ENCODE measurements around the gene KIF26B. TPM values are rescaled to one million over a fixed set of nuclear protein-coding genes. Genes with fewer than 3 reads are reported as not detected.

Gene KIF26B
- total RNA-seq, 4 donors from 2014 or later: 0.90 to 2.0 (median 1.5) TPM

DNA sequence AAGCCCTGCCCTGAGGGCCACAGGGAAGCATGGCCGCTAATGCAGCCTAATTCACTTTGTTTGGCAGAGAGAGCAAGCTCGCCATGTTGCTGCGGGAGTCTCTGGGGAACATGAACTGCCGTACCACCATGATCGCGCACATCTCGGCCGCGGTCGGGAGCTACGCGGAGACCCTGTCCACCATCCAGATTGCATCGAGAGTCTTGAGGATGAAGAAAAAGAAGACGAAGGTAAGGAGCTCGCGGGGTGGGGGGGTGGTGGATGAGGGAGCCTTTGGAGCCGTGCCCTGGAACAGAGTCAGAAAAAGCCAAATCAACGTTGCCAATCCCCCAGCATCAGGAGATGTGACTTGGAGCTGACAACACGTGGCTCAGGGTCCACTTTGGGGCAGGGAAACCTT lies 529.4 kb downstream of the KIF26B start:
- Histone ChIP-seq H3K27ac (no peak overlapping the region), H3K9me3 (peaks cover 0 to 30% (median 0%) of the 10 kb centered on the region in 4 donors), H3K4me1 (no peaks in the 10 kb centered on the region), H3K36me3 (peaks cover 0 to 2% (median 0%) of the 10 kb centered on the region in 3 donors), H3K4me3 (no peak overlapping the region), H3K27me3 (no peaks in the 10 kb centered on the region)
- 89 to 91% methylated on average over 19 of the region's 19 CpGs for WGBS, 2 donors
- TF ChIP-seq EP300 (IDR thresholded peaks at IDR 0.05) (no peak), POLR2A (IDR thresholded peaks at IDR 0.05) (no peak)
- TF ChIP-seq, protein P1, sequence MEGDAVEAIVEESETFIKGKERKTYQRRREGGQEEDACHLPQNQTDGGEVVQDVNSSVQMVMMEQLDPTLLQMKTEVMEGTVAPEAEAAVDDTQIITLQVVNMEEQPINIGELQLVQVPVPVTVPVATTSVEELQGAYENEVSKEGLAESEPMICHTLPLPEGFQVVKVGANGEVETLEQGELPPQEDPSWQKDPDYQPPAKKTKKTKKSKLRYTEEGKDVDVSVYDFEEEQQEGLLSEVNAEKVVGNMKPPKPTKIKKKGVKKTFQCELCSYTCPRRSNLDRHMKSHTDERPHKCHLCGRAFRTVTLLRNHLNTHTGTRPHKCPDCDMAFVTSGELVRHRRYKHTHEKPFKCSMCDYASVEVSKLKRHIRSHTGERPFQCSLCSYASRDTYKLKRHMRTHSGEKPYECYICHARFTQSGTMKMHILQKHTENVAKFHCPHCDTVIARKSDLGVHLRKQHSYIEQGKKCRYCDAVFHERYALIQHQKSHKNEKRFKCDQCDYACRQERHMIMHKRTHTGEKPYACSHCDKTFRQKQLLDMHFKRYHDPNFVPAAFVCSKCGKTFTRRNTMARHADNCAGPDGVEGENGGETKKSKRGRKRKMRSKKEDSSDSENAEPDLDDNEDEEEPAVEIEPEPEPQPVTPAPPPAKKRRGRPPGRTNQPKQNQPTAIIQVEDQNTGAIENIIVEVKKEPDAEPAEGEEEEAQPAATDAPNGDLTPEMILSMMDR (IDR thresholded peaks at IDR 0.05): no peak
- no peak for DNase-seq (ENCODE audit: low spot score in 2 of 2)

DNA sequence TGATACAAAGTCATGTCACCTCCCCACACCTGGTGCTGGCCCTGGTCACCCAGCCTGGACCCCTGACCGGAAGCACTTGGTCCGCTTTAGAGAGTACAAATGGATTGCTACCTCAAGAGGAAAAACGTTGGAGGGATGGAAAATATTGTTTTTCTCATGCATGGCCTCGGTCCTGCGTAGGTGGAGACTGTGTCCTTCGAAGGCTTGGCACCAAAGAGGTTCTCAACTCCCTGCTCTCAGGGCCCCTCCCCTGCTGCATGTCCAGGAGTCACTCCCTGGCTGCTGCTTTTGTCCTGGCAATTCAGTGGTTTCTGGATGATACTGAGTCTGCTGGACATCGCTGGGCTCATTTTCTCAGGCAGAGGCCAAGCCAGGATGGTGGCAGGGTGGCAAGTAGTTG lies 529.8 kb downstream of the KIF26B start:
- no peaks in the 10 kb centered on the region for H3K27me3 ChIP-seq
- 80 to 90% methylated on average over 7 of the region's 7 CpGs for WGBS, 2 donors
- TF ChIP-seq POLR2A (IDR thresholded peaks at IDR 0.05): no peak
- TF ChIP-seq, protein P1 (IDR thresholded peaks at IDR 0.05): no peak
- no peak for TF ChIP-seq EP300 (IDR thresholded peaks at IDR 0.05)
- no peaks in the 10 kb centered on the region for H3K4me1 ChIP-seq
- H3K36me3 ChIP-seq: peaks cover 0 to 2% (median 0%) of the 10 kb centered on the region in 3 donors
- no peak for DNase-seq (ENCODE audit: low spot score in 2 of 2)
- no peak overlapping the region for H3K4me3 ChIP-seq
- H3K27ac ChIP-seq: no peak overlapping the region
- peaks cover 0 to 33% (median 0%) of the 10 kb centered on the region in 4 donors for H3K9me3 ChIP-seq

DNA sequence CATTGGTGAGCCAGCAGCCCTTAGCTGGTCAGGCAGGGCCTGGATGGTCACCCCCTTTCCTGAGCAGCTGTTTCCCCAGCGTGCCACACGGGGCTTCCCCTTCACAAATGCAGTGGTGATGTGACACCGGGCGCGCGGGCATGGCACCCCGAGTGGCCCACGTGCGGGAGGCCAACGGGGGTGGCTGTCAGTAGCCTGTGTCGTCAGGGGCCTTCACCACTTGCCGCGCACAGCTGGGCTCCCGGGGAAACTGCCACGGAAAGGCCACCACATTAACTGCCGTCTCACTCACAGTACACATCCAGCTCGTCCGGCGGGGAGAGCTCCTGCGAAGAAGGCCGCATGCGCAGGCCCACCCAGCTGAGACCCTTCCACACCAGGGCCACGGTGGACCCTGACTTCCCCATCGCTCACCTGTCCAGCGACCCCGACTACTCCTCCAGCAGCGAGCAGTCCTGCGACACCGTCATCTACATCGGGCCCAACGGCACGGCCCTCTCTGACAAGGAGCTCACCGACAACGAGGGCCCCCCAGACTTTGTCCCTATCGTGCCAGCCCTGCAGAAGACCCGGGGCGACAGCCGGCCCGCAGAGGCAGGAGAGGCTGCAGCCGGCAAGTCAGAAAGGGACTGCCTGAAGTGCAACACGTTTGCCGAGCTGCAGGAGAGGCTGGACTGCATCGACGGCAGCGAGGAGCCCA lies 530.5 kb downstream of the KIF26B start:
- TF ChIP-seq, protein P1 (IDR thresholded peaks at IDR 0.05): no peak
- TF ChIP-seq EP300 (IDR thresholded peaks at IDR 0.05) (no peak), POLR2A (IDR thresholded peaks at IDR 0.05) (no peak)
- Histone ChIP-seq H3K27ac (no peak overlapping the region), H3K4me3 (no peak overlapping the region), H3K36me3 (peaks cover 0 to 2% (median 0%) of the 10 kb centered on the region in 3 donors), H3K27me3 (no peaks in the 10 kb centered on the region), H3K9me3 (peaks cover 0 to 33% (median 0%) of the 10 kb centered on the region in 4 donors), H3K4me1 (no peaks in the 10 kb centered on the region)
- DNase-seq (ENCODE audit: low spot score in 2 of 2): no peak
- 94 to 96% methylated on average over 32 to 45 of the region's 45 CpGs for WGBS, 2 donors

DNA sequence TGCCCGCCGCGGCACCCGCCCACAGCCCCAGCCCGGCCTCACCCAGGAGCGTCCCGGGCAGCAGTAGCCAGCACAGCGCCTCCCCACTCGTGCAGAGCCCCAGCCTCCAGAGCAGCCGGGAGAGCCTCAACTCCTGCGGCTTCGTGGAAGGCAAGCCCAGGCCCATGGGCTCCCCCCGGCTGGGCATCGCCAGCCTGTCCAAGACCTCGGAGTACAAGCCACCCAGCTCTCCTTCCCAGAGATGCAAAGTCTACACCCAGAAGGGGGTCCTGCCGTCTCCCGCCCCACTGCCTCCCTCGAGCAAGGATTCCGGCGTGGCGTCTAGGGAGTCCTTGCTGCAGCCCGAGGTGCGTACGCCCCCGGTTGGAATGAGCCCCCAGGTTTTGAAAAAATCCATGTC lies 531.2 kb downstream of the KIF26B start:
- Histone ChIP-seq H3K9me3 (peaks cover 0 to 30% (median 0%) of the 10 kb centered on the region in 4 donors), H3K4me1 (no peaks in the 10 kb centered on the region), H3K36me3 (peaks cover 0 to 2% (median 0%) of the 10 kb centered on the region in 3 donors), H3K27ac (no peak overlapping the region), H3K27me3 (no peaks in the 10 kb centered on the region), H3K4me3 (no peak overlapping the region)
- TF ChIP-seq POLR2A (IDR thresholded peaks at IDR 0.05) (no peak), EP300 (IDR thresholded peaks at IDR 0.05) (no peak)
- TF ChIP-seq, protein P1 (IDR thresholded peaks at IDR 0.05): no peak
- DNase-seq (ENCODE audit: low spot score in 2 of 2): no peak
- 92 to 93% methylated on average over 13 to 24 of the region's 25 CpGs for WGBS, 2 donors

DNA sequence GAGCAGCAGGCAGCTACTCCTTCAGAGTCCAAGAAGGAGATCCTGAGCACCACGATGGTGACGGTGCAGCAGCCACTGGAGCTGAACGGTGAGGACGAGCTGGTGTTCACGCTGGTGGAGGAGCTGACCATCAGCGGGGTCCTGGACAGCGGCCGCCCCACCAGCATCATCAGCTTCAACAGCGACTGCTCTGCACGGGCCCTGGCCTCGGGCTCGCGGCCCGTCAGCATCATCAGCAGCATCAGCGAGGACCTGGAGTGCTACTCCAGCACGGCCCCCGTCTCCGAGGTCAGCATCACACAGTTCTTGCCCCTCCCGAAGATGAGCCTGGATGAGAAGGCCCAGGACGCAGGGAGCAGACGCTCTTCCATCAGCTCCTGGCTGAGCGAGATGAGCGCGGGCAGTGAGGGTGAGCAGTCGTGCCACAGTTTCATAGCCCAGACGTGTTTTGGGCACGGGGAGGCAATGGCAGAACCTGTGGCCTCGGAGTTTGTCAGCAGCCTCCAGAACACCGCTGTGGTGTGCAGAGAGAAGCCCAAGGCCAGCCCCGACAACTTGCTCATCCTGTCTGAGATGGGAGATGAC lies 531.8 kb downstream of the KIF26B start:
- peaks cover 0 to 26% (median 0%) of the 10 kb centered on the region in 4 donors for H3K9me3 ChIP-seq
- DNase-seq (ENCODE audit: low spot score in 2 of 2): no peak

More for the DNA sequence above, 531.8 kb downstream of the KIF26B start:
- peaks cover 0 to 2% (median 0%) of the 10 kb centered on the region in 3 donors for H3K36me3 ChIP-seq
- TF ChIP-seq EP300 (IDR thresholded peaks at IDR 0.05): no peak
- TF ChIP-seq, protein P1 (IDR thresholded peaks at IDR 0.05): no peak
- TF ChIP-seq POLR2A (IDR thresholded peaks at IDR 0.05): no peak
- no peaks in the 10 kb centered on the region for H3K4me1 ChIP-seq
- no peak overlapping the region for H3K4me3 ChIP-seq
- no peak overlapping the region for H3K27ac ChIP-seq
- H3K27me3 ChIP-seq: no peaks in the 10 kb centered on the region
- 87 to 95% methylated on average over 26 to 28 of the region's 30 CpGs for WGBS, 2 donors

Data from tibial nerve (tissue), 4 donors.